HEK293T (cell line): ENCODE results near the gene LAMTOR1.

Experiments used
- CTCF ChIA-PET: fragments of 350-600 bp; formaldehyde crosslinking; extraction: SDS; loops from one replicate; lab custom pipeline; 2021; ENCODE audit warnings: antibody characterized with exemption, inconsistent platforms; lab: Yijun Ruan, JAX
- POLR2A ChIA-PET: fragments of 350-600 bp; formaldehyde crosslinking; extraction: SDS; loops from one replicate; lab custom pipeline; 2020; ENCODE audit warnings: antibody characterized with exemption, inconsistent platforms; lab: Yijun Ruan, JAX
- DNase-seq: peaks from one replicate; pipeline ENCODE4 v3.0.0; 2012; ENCODE audit warnings: mixed read lengths; ENCODE audit errors: extremely low spot score
- ARNT ChIP-seq: fragments of 450-650 bp; IDR thresholded peaks from 2 replicates; pipeline ENCODE4 v1.6.1; 2017; ENCODE audit warnings: mild to moderate bottlenecking
- BHLHE40 ChIP-seq: fragments of 450-650 bp; IDR thresholded peaks from 2 replicates; pipeline ENCODE4 v1.6.1; 2016; ENCODE audit warnings: mild to moderate bottlenecking, moderate library complexity, borderline replicate concordance
- CTBP1 ChIP-seq: fragments of 450-650 bp; IDR thresholded peaks from 2 replicates; pipeline ENCODE4 v1.6.1; 2016; ENCODE audit warnings: borderline replicate concordance
- ELF4 ChIP-seq: fragments of 450-650 bp; IDR thresholded peaks from 2 replicates; pipeline ENCODE4 v1.6.1; 2017; ENCODE audit warnings: antibody characterized with exemption
- FOXA1 ChIP-seq: fragments of 450-650 bp; IDR thresholded peaks from 2 replicates; pipeline ENCODE4 v1.6.1; 2016; ENCODE audit warnings: mild to moderate bottlenecking
- FOXK2 ChIP-seq: fragments of 450-650 bp; IDR thresholded peaks from 2 replicates; pipeline ENCODE4 v1.6.1; 2016; ENCODE audit warnings: mild to moderate bottlenecking
- FOXM1 ChIP-seq: fragments of 450-650 bp; IDR thresholded peaks from 2 replicates; pipeline ENCODE4 v1.6.1; 2017; ENCODE audit warnings: mild to moderate bottlenecking, borderline replicate concordance
- HDGF ChIP-seq: fragments of 450-650 bp; IDR thresholded peaks from 2 replicates; pipeline ENCODE4 v1.6.1; 2017; ENCODE audit warnings: antibody characterized with exemption, borderline replicate concordance
- L3MBTL2 ChIP-seq: fragments of 450-650 bp; conservative IDR thresholded peaks from 2 replicates; pipeline ENCODE4 v1.6.1; 2016; ENCODE audit warnings: mild to moderate bottlenecking
- LEF1 ChIP-seq: fragments of 450-650 bp; IDR thresholded peaks from 2 replicates; pipeline ENCODE4 v1.6.1; 2017; ENCODE audit warnings: mild to moderate bottlenecking, borderline replicate concordance
- NFRKB ChIP-seq: fragments of 450-650 bp; IDR thresholded peaks from 2 replicates; pipeline ENCODE4 v1.6.1; 2016; ENCODE audit warnings: mild to moderate bottlenecking, moderate library complexity
- PKNOX1 ChIP-seq: fragments of 450-650 bp; IDR thresholded peaks from 2 replicates; pipeline ENCODE4 v1.6.1; 2016
- SP1 ChIP-seq: fragments of 450-650 bp; IDR thresholded peaks from 2 replicates; pipeline ENCODE4 v1.6.1; 2017
- SUZ12 ChIP-seq: fragments of 450-650 bp; IDR thresholded peaks from 2 replicates; pipeline ENCODE4 v1.6.1; 2016; ENCODE audit warnings: mild to moderate bottlenecking
- TARDBP ChIP-seq: fragments of 450-650 bp; IDR thresholded peaks from 2 replicates; pipeline ENCODE4 v1.6.1; 2016
- ZNF384 ChIP-seq: fragments of 450-650 bp; IDR thresholded peaks from 2 replicates; pipeline ENCODE4 v1.6.1; 2016

Gene LAMTOR1

GRCh38 chr11:72112978-72113808 lies 10.1 kb upstream of the LAMTOR1 start:
- ChIA-PET POLR2A (interaction anchor here (1.0 to 1.9 kb wide), 16 partner anchors 9 to 81 kb away, joined by 3 to 9 read pairs (median 4); partner anchors contain the start of gene LAMTOR1), CTCF (no interaction called here)
- no peak for DNase-seq
- no peak for TF ChIP-seq NFRKB
- TF ChIP-seq L3MBTL2, result peak; percentile 39; the same call in 1 of the 2 replicates
- no peak for TF ChIP-seq PKNOX1

GRCh38 chr11:72112143-72112977 lies 9.3 kb upstream of the LAMTOR1 start, which contains the start of gene ANAPC15:
ANAPC15 (minus strand) TSS chr11:72112695; CDS start chr11:72111276, 1,419 bp downstream.
- peak; percentile 99 for TF ChIP-seq PKNOX1
- peak; percentile 78 for TF ChIP-seq ELF4
- peak; percentile 80 for TF ChIP-seq L3MBTL2
- no peak for TF ChIP-seq FOXK2
- POLR2A ChIA-PET, result interaction anchor here (0.6 to 1.9 kb wide), 18 partner anchors 8 to 185 kb away, joined by 3 to 9 read pairs (median 4); partner anchors contain the start of gene LAMTOR1
- DNase-seq, result peak; percentile 93
- CTCF ChIA-PET, result no interaction called here

GRCh38 chr11:72111300-72112142 lies 8.4 kb upstream of the LAMTOR1 start:
- POLR2A ChIA-PET, result interaction anchor here (0.6 to 1.9 kb wide), 16 partner anchors 9 to 184 kb away, joined by 3 to 9 read pairs (median 4); partner anchors contain the start of gene LAMTOR1

GRCh38 chr11:72105888-72106287 lies 2.8 kb upstream of the LAMTOR1 start, which contains the start of gene TOMT:
TOMT (plus strand) TSS chr11:72105924; CDS start chr11:72105952, 28 bp downstream.
- no peak for DNase-seq
- ChIA-PET POLR2A (no interaction called here), CTCF (no interaction called here)
- TF ChIP-seq ELF4 (no peak), ZNF384 (no peak), ARNT (no peak), HDGF (no peak), CTBP1 (no peak), NFRKB (no peak), FOXK2 (no peak), TARDBP (no peak), SP1 (no peak), L3MBTL2 (no peak), FOXA1 (no peak), BHLHE40 (no peak), SUZ12 (no peak), FOXM1 (no peak), PKNOX1 (no peak), LEF1 (no peak)

More at GRCh38 chr11:72111300-72112142, 8.4 kb upstream of the LAMTOR1 start:
- CTCF ChIA-PET, result no interaction called here
- no peak for DNase-seq
- no peak for TF ChIP-seq NFRKB
- no peak for TF ChIP-seq PKNOX1
- no peak for TF ChIP-seq ELF4
- no peak for TF ChIP-seq FOXA1
- no peak for TF ChIP-seq SUZ12
- TF ChIP-seq FOXM1, result no peak
- no peak for TF ChIP-seq FOXK2
- no peak for TF ChIP-seq CTBP1
- no peak for TF ChIP-seq LEF1
- TF ChIP-seq SP1, result no peak
- TF ChIP-seq ARNT, result no peak
- no peak for TF ChIP-seq HDGF
- TF ChIP-seq TARDBP, result no peak

- TF ChIP-seq ZNF384 (no peak), LEF1 (no peak)
- no peak for DNase-seq
- ChIA-PET CTCF (no interaction called here), POLR2A (interaction anchor here (1.2 kb wide), 1 partner anchor 9 kb away, joined by 4 read pairs; the partner anchor contains the start of gene ANAPC15)
These were observed 664 bp upstream of the LAMTOR1 start for GRCh38 chr11:72103754-72104167.
